ENCODE measurements around the gene EPO.

The EPO gene

GRCh38 chr7:100720279-100720670, at the start of gene EPO:
TSS of gene EPO (plus strand) at chr7:100720468. CDS start at chr7:100720981, 513 bp downstream.
- DNase-seq (ENCODE audit: low read depth) = no peak

GRCh38 chr7:100671353-100672327, 48.6 kb upstream of the EPO start:
- DNase-seq (ENCODE audit: low read depth) = no peak

GRCh38 chr7:100673302-100673941, 46.8 kb upstream of the EPO start, which contains the start of gene GNB2:
TSS of gene GNB2 (plus strand) at chr7:100673740. CDS start at chr7:100676266, 2,526 bp downstream.
- peak; percentile 99 for DNase-seq (ENCODE audit: low read depth)

- DNase-seq (ENCODE audit: low read depth) = peak; percentile 31
Measured at GRCh38 chr7:100673942-100674410, 46.3 kb upstream of the EPO start.

- no peak for DNase-seq (ENCODE audit: low read depth)
Measured at GRCh38 chr7:100674411-100675104, 45.7 kb upstream of the EPO start.

- no peak for DNase-seq (ENCODE audit: low read depth)
Measured at GRCh38 chr7:100675105-100675451, 45.2 kb upstream of the EPO start.

- peak; percentile 70 for DNase-seq (ENCODE audit: low read depth)
Measured at GRCh38 chr7:100675581-100676350, 44.5 kb upstream of the EPO start.

GRCh38 chr7:100676501-100677306, 43.6 kb upstream of the EPO start:
- DNase-seq (ENCODE audit: low read depth) = no peak

GRCh38 chr7:100677308-100678267, 42.7 kb upstream of the EPO start:
- no peak for DNase-seq (ENCODE audit: low read depth)

GRCh38 chr7:100678291-100678984, 41.8 kb upstream of the EPO start:
- DNase-seq (ENCODE audit: low read depth) = no peak

GRCh38 chr7:100679129-100679926, 40.9 kb upstream of the EPO start:
- DNase-seq (ENCODE audit: low read depth) = no peak

GRCh38 chr7:100679927-100680575, 40.2 kb upstream of the EPO start:
- no peak for DNase-seq (ENCODE audit: low read depth)

GRCh38 chr7:100680576-100681271, 39.5 kb upstream of the EPO start:
- no peak for DNase-seq (ENCODE audit: low read depth)

- DNase-seq (ENCODE audit: low read depth) = no peak
Measured at GRCh38 chr7:100681491-100682227, 38.6 kb upstream of the EPO start.

- DNase-seq (ENCODE audit: low read depth) = no peak
Measured at GRCh38 chr7:100682228-100682741, 38.0 kb upstream of the EPO start.

Data from activated T-cell treated with anti-CD3 and anti-CD28 coated beads for 24 hours (primary cell).